NCI-H128 (cell line): ENCODE results near the gene ZNF385B.

Experiments
- DNase-seq: peaks from one replicate; lab custom pipeline; 2025; ENCODE audit not compliant: unreplicated experiment; lab: John Stamatoyannopoulos, UW

The ZNF385B gene

DNA sequence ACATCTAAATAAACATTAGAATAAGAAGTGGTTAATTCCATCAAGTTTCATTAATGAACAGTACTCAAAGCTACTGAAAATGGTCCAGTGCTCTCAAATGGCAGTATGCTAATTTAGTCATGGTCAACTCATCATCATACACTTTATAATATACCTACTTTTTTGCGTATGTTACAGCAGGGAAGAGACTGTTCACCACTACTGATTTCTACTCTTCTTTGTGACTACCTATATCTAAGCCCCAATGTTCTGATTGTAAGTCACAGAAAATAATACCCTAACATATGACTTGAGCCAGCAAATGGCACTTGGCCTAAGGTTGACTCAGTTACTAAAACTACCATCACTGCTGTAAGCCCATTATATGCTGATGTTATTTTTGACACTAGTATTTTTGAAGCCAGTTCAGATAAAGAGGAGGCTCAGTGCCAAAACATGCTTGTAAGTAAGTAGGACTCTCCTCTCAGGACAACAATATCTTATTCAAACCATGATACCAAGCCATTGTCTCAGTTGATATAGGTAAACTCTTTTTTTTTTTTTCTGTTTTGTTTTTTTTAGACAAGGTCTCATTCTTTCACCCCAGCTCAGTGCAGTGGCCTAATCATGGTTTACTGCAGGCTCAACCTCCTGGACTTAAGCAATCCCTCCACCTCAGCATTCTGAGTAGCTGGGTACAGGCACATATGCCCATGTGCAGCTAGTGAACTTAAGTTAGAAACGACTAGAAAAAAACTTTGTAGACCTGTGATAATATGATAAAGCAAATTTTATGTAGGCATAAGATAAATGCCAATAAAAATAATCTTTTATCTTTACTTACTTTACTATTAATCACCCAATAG, 266.9 kb downstream of the ZNF385B start:
- no peak for DNase-seq

- no peak for DNase-seq
These were observed 268.1 kb downstream of the ZNF385B start for GRCh38 chr2:179593323-179593722.

DNA sequence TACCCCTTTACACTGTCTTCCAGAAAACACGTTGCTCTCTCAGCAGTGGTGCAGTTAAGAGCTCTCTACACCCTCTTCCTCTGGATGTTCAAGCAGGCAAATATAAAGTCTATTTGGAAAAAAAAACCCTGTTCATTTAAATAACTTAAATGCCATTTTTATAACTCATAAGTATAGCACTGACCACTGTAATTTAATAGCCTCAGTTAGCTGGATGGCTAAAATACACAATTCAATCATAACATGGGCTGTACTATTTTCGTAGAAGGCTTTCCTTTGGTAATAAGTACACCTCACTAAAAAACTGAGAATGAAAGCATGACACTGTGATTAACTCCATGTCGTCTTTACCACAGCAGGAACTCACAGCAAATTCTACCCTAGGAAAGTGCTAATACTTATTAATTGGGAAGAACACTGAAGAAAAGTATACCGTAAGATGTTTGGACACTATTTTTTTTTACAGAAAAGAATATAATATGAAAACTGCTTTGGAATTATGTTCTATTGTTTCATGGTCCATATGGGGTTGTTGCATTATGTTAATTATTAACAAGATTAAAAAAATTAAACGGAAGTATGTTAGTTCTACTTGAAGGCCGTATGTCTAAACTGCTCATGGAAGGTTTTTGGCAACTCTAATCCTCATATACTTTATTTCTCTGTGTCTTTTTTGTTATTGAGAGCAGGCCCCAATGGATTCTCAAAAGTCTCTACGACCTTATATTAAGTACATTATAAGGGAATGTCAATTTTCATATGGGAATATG, 269.1 kb downstream of the ZNF385B start:
- DNase-seq = no peak

DNA sequence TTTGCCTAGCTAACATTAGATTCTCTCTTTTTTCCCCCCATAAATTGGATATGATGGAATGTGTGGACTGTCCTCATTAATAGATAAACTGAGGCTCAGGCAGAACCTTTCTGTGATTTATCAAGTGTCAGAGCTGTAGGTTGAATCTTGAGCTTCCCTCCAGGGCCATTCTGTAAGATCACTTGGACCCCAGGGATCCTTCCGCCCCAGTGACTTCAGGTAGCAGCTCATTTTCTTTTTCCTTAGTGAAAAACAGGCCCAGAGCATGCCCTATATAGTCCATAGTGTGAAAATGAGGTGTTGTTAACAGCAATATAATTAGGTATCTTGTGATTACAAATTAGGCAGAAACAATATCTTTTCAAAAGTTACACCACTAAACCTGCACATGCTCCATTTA, 269.7 kb downstream of the ZNF385B start:
- DNase-seq = no peak

DNA sequence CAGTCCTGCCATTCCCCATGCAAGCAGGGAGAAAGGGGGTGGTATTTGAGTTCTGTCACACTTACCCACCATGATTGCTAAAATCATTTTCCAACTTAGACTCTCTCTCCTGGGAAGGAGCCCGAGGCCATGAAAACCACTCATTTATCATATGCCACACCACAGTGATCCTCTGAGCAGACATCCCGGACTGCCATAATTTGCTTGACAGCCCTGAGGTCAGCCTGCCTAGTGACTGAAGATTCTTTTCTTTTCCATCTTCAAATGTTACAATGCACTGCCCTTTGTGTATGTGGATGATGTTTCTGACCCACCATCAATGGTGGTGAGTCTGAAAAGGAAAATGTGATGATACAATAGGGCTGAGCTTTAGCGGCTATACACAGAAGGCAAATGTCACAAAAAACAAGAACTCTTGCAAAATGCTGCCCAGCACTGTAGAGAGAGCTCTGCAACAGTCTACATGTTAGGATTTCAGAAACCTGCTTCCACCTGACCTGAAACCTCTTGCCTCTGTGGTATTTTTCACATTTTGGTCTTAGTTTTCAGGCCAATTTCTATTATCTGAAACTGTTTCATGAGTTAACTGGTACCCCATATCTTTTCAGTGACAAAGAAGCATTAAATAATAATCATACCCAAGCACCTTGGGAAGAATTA, 272.8 kb downstream of the ZNF385B start:
- no peak for DNase-seq

DNA sequence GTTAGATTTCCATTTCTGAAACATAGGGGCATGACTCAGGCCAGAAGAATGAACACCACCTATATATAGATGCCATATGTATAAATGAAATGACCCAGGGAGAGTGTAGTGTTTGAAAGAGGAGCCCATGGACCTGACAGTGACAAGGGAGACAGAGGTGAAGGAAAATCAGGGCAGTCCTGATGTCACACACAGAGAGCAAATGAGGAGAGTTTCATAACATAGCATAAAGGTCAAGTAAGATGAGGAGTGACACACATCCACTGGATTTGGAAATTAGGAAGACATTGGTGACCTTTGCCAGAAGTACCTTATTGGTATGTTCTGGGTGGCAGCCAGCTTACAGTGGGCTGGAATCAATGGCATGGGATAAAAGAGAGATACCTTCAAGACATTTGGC, 276.7 kb downstream of the ZNF385B start:
- no peak for DNase-seq

- DNase-seq = no peak
These were observed 279.8 kb downstream of the ZNF385B start for GRCh38 chr2:179581605-179582004.

DNA sequence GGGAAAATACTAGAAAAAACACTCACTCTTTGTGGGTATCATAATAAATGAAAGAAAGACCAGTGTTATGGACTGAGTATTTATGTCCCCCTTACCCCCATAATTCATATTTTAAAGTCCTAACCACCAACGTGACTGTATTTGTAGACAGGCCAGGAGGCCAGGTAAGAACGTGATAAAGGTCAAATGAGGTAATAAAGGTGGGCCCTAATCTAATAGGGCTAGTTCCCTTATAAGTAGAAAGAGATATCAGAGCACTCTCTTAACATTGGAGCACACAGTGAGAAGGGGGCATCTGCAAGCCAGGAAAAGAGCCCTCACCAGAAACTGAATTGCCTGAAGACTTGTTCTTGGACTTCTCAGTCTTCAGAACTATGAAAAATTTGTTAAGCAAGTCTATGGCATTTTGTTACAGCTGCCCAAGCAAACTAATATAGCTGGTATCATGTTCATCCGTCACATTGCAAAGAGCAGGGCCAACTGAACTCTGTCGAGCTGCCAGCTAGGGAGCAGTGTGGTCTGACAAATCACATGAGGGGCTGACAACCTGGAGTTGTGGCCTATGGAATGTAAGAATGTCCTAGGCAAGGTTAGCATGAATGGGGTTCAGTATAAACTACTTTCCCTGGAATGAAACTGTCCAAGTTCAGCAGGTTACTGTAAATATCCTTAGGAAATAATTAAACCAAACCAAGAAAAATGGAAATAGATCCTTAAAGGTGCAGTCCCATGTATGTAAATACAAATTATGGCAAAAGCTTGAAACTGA, 280.9 kb downstream of the ZNF385B start:
- DNase-seq = no peak

DNA sequence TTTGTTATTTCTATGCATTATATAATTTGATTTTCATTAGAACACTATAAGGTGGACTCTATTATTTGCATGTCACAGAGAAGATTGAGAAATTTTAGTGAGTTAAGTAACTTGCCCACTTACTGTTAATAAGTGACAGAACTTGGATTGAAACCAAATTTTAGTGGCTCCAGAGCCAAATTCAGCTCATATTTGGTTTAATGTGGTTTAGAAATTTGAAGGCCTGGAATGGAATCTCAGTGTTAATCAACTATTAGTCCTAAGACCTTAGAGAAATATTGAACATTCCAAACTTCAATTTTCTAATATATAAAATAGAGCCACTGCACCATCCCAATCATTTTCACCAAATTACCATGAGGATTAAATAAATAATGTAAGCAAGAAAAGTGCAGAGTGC, 281.6 kb downstream of the ZNF385B start:
- no peak for DNase-seq

DNA sequence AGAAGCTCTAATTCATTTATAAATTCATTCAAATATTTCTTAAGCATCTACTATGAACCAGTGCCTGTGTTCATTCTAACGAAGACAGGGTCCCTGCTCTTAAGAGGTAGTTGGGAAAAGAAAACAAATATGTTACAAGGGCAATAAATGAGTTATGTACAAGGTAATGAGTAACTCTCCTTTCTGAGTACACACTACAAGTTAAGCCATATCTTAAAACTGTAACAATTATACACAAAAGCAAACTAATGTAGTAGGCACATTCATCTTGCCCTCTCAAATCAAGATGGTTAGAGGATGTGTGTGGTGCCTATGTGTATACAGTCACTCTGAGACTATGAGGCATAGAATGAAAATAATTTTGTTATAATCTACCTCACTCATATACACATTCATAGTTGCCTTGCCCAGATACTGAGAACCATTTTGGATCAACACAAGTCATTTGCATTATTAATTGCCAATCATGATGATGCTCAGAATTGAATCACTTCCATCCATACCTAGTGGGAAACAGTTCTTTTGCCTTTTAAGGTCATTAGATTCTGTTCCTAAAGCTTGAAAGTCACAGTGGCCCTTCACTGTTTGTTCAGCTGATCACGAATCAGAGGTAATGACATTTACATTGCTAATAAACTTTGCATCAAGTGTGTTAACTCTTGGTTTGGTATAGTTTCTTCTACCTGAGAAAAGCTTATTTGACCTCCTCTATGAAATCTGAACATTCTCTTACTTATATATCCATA, 283.1 kb downstream of the ZNF385B start:
- DNase-seq = no peak

DNA sequence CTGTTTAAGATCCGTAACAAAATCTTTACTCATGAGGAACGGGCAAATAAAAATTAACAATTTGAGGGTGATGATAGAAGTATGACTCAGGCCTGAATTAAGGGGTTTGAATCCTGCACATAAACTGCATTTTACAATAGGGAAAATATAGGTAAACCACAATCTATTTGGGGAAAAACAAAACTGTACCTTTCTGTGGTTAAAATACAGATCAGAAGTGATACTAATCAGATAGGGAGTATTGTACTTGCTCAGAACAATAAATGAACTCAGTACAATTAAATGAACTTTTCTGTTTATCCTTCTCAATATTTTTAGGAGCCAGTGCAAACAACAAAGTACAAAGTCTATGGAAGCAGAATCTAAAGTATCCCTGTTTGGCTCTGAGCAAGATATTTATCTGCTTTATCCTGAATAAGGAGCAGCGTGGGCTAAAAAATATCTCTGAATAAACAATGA, 287.3 kb downstream of the ZNF385B start:
- DNase-seq = no peak

DNA sequence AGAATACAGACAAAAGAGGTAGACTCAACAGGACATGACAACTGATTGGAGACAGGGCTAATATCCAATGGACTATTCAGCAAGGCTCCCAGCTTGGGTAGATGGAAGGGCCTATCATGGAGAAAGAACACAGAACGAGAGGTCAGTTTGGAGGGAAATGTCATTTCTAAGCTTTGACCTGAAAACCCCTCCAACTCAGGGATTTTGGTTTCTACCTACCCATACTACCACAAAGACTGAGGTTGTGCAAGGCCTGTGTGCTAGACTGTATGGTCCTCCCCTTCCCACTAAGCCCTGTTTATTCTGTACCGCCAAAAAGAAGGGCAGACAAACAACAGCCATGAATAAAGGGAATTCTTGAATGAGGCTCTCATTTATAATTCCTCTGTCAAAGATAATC, 288.9 kb downstream of the ZNF385B start:
- no peak for DNase-seq

- no peak for DNase-seq
These were observed 289.7 kb downstream of the ZNF385B start for GRCh38 chr2:179571721-179572120.

GRCh38 chr2:179571252-179571651, 290.2 kb downstream of the ZNF385B start:
- DNase-seq = no peak

- no peak for DNase-seq
These were observed 291.6 kb downstream of the ZNF385B start for GRCh38 chr2:179569831-179570233.

- DNase-seq = no peak
These were observed 295.6 kb downstream of the ZNF385B start for GRCh38 chr2:179565807-179566206.

GRCh38 chr2:179562330-179562885, 299.0 kb downstream of the ZNF385B start:
- no peak for DNase-seq

- no peak for DNase-seq
These were observed 299.7 kb downstream of the ZNF385B start for GRCh38 chr2:179561702-179562101.

GRCh38 chr2:179560257-179560735, 301.1 kb downstream of the ZNF385B start:
- DNase-seq = no peak
